Thyroid gland (tissue), 4 donors: ENCODE measurements around the gene UTP18. TPM values are rescaled to one million over a fixed set of nuclear protein-coding genes. Genes with fewer than 3 reads are reported as not detected.
"Not testable (repeated sequence)": the region's sequence is repeated elsewhere in the genome, so short reads cannot be mapped to it uniquely, and the experiment has no call there.

ENCODE experiments used
- DNase-seq, 2 donors: peaks; one replicate each; pipeline ENCODE4 v3.0.0-alpha.2; 2019
- H3K27ac ChIP-seq, 3 donors: fragments of 200-600 bp; sonication (generic); 1 replicate in 2 of 3; 2 replicates in 1 of 3; pipeline ENCODE4 v1.5.1; 2016 to 2019; ENCODE audit warnings: mild to moderate bottlenecking in 1 of 3, moderate library complexity in 1 of 3
- H3K27me3 ChIP-seq: fragments of 200-600 bp; sonication (generic); one replicate; pipeline ENCODE4 v1.5.1; 2019
- H3K36me3 ChIP-seq, 2 donors: fragments of 200-600 bp; sonication (generic); one replicate each; pipeline ENCODE4 v1.5.1; 2016 to 2019
- H3K4me1 ChIP-seq, 2 donors: fragments of 200-600 bp; sonication (generic); one replicate each; pipeline ENCODE4 v1.5.1; 2017 to 2019
- H3K4me3 ChIP-seq, 3 donors: fragments of 200-600 bp; sonication (generic); replicated peaks in 1 of 3; 1 replicate in 2 of 3; 2 replicates in 1 of 3; pipeline ENCODE4 v1.5.1; 2016; ENCODE audit warnings: mild to moderate bottlenecking in 1 of 3
- H3K9me3 ChIP-seq: fragments of 200-600 bp; sonication (generic); one replicate; pipeline ENCODE4 v1.5.1; 2017
- POLR2A ChIP-seq, 2 donors: fragments of 450-650 bp; IDR thresholded peaks; one replicate each; pipeline ENCODE4 v1.6.1; 2017; ENCODE audit warnings: antibody characterized with exemption in 2 of 2, mild to moderate bottlenecking in 2 of 2, moderate library complexity in 1 of 2
- WGBS, 2 donors: methylation state at CpG; one replicate each; pipeline ENCODE4 v1.1.5; 2017; 5-methylcytosine and 5-hydroxymethylcytosine counted together
- intact Hi-C: fragments of 100-400 bp; cut with DNase I; formaldehyde crosslinking; loops from one replicate; pipeline ENCODE4 v1.15.1; 2023
- total RNA-seq, 4 donors: library from RNA; depleted of rRNA; stranded (reverse); fragments of >200 nt; gene quantifications; one replicate each; pipeline ENCODE4 v1.2.3, GENCODE V29; 2016
- TF ChIP-seq, protein P1 (sequence below), 6 experiments: fragments of 200-600 bp in 3 of 6; fragments of 450-650 bp in 3 of 6; sonication (generic) in 3 of 6; IDR thresholded peaks; one replicate each; pipeline ENCODE4 v1.5.1; 2016 to 2019; ENCODE audit warnings: antibody characterized with exemption in 6 of 6, mild to moderate bottlenecking in 2 of 6, inconsistent platforms in 1 of 6, moderate library complexity in 1 of 6

UTP18 gene
- total RNA-seq, 4 donors from 2014 or later = 35.6 to 43.5 (median 38.6) TPM

DNA sequence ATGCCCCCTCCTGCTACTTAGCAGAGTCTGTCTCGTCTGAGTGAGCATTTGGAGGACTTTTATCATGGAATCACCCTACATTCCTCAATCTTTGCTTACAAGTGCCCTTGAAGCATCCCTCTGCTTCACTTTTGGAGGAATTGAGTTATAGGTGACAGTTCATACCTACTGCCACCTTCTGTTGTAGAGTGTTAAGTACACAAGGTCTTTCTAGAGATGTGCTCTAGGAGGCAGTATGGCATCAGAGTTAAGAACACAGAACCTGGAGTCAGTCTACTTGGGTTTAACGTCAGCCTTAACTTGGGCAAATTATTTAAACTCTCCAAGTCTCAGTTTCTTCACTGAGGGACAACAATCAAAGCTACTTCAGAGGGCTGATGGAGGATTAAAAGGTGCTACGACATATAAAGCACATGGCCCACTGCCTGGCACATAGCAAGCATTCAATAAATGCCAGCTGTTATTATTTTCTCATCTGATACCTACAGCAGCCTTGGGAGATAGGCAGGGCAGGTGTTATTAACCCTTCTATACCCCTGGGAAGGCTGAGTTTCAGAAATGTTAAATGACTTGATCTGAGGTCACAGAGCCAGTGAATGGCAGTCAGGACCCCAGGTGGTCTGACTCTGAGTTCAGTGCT is 62.2 kb downstream of the UTP18 start:
- Histone ChIP-seq H3K27me3 (no peaks in the 10 kb centered on the region), H3K36me3 (no peaks in the 10 kb centered on the region), H3K9me3 (no peaks in the 10 kb centered on the region), H3K4me1 (peaks cover 0 to 9% of the 10 kb centered on the region in 2 donors), H3K4me3 (no peak overlapping the region), H3K27ac (no peak overlapping the region)
- intact Hi-C loops = no loop called here
- TF ChIP-seq, protein P1, sequence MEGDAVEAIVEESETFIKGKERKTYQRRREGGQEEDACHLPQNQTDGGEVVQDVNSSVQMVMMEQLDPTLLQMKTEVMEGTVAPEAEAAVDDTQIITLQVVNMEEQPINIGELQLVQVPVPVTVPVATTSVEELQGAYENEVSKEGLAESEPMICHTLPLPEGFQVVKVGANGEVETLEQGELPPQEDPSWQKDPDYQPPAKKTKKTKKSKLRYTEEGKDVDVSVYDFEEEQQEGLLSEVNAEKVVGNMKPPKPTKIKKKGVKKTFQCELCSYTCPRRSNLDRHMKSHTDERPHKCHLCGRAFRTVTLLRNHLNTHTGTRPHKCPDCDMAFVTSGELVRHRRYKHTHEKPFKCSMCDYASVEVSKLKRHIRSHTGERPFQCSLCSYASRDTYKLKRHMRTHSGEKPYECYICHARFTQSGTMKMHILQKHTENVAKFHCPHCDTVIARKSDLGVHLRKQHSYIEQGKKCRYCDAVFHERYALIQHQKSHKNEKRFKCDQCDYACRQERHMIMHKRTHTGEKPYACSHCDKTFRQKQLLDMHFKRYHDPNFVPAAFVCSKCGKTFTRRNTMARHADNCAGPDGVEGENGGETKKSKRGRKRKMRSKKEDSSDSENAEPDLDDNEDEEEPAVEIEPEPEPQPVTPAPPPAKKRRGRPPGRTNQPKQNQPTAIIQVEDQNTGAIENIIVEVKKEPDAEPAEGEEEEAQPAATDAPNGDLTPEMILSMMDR (IDR thresholded peaks at IDR 0.05) = peak in 3 of 6 experiments; percentile 49 to 65 (median 54)
- TF ChIP-seq POLR2A (IDR thresholded peaks at IDR 0.05) = no peak
- WGBS, 2 donors = 23 to 28% methylated on average over 3 of the region's 3 CpGs
- no peak for DNase-seq

DNA sequence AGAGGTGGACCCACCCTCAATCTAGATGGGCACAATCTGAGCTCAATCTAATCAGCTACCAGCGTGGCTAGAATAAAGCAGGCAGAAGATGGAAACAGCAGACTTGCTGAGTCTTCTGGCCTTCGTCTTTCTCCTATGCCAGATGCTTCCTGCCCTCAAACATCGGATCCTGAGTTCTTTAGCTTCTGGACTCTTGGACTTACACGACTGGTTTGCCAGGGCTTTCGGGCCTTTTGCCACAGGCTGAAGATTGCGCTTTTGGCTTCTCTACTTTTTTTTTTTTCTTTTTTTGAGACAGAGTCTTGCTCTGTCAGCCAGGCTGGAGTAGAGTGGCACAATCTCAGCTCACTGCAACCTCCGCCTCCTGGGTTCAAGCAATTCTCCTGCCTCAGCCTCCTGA is 65.1 kb downstream of the UTP18 start:
- intact Hi-C loops = no loop called here
- H3K4me3 ChIP-seq = no peak overlapping the region
- WGBS, 2 donors = 91 to 95% methylated on average over 7 of the region's 7 CpGs
- TF ChIP-seq POLR2A (IDR thresholded peaks at IDR 0.05) = no peak
- TF ChIP-seq, protein P1 (IDR thresholded peaks at IDR 0.05) = no peak
- no peaks in the 10 kb centered on the region for H3K4me1 ChIP-seq
- DNase-seq = no peak
- no peaks in the 10 kb centered on the region for H3K27me3 ChIP-seq
- no peaks in the 10 kb centered on the region for H3K36me3 ChIP-seq
- no peak overlapping the region for H3K27ac ChIP-seq
- no peaks in the 10 kb centered on the region for H3K9me3 ChIP-seq

DNA sequence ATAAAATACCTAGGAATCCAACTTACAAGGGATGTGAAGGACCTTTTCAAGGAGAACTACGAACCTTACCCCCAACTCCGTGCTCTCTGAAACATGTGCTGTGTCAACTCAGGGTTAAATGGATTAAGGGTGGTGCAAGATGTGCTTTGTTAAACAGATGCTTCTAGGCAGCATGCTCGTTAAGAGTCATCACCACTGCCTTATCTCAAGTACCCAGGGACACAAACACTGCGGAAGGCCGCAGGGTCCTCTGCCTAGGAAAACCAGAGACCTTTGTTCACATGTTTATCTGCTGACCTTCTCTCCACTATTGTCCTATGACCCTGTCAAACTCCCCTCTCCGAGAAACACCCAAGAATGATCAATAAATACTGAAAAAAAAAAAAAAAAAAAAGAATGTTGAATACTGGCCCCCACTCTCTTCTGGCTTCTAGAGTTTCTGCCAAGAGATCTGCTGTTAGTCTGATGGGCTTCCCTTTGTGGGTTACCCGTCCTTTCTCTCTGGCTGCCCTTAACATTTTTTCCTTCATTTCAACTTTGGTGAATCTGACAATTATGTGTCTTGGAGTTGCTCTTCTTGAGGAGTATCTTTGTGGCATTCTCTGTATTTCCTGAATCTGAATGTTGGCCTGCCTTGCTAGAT is 70.6 kb downstream of the UTP18 start:
- H3K9me3 ChIP-seq, H3K27me3 ChIP-seq, H3K4me1 ChIP-seq, DNase-seq, intact Hi-C loops, H3K4me3 ChIP-seq, H3K36me3 ChIP-seq, H3K27ac ChIP-seq: not testable (repeated sequence)
- WGBS, 2 donors = 48 to 53% methylated on average over 7 of the region's 7 CpGs

DNA sequence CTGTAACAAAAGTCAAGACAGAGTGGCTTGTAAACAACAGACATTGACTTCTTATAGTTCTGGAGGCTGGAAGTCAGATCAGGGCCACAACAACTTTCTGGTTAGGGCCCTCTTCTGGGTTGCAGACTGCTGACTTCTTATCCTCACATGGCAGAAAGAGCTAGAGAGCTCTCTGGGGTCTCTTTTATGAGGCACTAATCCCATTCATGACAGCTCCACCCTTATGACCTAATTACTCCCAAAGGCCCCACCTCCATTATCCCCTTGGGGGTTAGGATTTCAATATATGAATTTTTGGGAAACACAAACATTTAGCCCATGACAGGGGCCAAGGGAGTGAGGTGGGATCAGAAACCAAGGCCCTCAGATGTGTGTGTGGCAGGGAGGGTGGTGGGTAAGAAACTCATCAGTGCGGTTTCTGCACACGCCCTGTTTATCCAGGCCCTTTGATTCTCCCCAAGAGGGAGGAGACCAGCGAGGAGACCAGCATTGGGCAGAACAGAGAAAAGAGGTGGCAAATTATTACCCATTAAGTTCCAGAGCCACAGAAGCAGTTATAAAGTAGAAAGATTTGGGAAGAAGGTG is 74.8 kb downstream of the UTP18 start:
- TF ChIP-seq, protein P1 (IDR thresholded peaks at IDR 0.05) = no peak
- TF ChIP-seq POLR2A (IDR thresholded peaks at IDR 0.05) = no peak
- intact Hi-C loops = no loop called here
- WGBS, 2 donors = 91% methylated on average over 3 of the region's 3 CpGs
- Histone ChIP-seq H3K9me3 (no peaks in the 10 kb centered on the region), H3K27me3 (no peaks in the 10 kb centered on the region), H3K36me3 (no peaks in the 10 kb centered on the region), H3K4me1 (no peaks in the 10 kb centered on the region), H3K4me3 (no peak overlapping the region), H3K27ac (no peak overlapping the region)
- no peak for DNase-seq

DNA sequence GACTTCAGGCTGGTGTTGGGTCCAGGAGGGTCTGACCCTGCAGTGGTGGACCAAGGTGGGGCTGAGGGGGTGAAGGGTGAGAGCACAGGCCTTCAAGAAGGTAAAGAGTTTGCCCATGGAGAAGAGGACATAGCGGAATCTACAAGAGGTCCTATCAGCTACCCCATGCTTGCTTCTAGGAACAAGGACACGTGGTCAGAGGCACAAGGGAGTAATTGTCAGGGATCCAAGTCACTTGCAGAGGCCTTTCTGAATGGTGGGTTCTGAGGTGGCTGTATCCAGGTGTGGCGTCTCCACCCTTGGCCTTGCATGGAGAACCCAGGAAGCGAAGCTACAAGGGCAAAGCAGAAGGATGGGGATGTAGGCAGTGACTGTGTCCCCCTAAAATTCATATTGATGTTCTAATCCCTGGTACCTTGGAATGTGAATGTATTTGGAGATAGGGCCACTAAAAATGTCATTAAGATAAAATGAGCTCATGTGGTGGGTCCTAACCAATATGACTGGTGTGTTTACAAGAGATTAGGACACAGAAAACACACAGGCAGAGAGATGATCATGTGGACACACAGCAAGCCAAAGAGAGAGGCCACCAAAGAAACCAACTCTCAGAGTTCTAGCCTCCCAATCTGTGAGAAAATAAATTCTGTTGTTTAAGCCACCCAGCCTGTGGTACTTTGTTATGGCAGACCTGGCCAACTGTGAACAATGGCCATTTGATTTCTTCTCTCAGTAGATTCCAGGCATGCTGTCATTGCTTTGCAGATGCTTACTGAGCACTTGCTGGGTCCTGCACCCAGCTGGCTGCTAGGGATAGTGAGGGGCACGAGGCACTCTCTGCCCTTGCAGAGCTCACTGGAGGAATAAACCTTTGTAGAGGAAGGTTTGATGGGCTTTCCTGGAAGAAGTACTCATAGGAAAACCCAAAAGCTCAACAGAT is 75.8 kb downstream of the UTP18 start:
- H3K27ac ChIP-seq = no peak overlapping the region
- no peaks in the 10 kb centered on the region for H3K36me3 ChIP-seq
- intact Hi-C loops = no loop called here
- 82 to 86% methylated on average over 5 of the region's 5 CpGs for WGBS, 2 donors
- TF ChIP-seq, protein P1 (IDR thresholded peaks at IDR 0.05) = no peak
- no peak for TF ChIP-seq POLR2A (IDR thresholded peaks at IDR 0.05)
- no peaks in the 10 kb centered on the region for H3K9me3 ChIP-seq
- H3K4me3 ChIP-seq = no peak overlapping the region
- H3K27me3 ChIP-seq = no peaks in the 10 kb centered on the region
- H3K4me1 ChIP-seq = peaks cover 0 to 5% of the 10 kb centered on the region in 2 donors
- no peak for DNase-seq
